H1 (cell line): Measurements from ENCODE around the gene ABHD12. TPM values are rescaled to one million over a fixed set of nuclear protein-coding genes. Genes with fewer than 3 reads are reported as not detected.

Source experiments
- CTCF ChIA-PET: fragments of 300-600 bp; sonication (Branson Sonifier 250); formaldehyde crosslinking; loops from one replicate; lab custom pipeline; 2021; ENCODE audit not compliant: partially characterized antibody; lab: Charles Lee
- POLR2A ChIA-PET: fragments of 300-600 bp; sonication (Branson Sonifier 250); formaldehyde crosslinking; loops from one replicate; lab custom pipeline; 2021; ENCODE audit warnings: inconsistent platforms; ENCODE audit not compliant: partially characterized antibody; lab: Charles Lee
- DNase-seq, 2 experiments: peaks; one replicate each; pipeline versions ENCODE4 v3.0.0 to v3.0.0-alpha.2; 2010 to 2022; ENCODE audit warnings: low spot score in 2 of 2, low read depth in 1 of 2, mixed read lengths in 1 of 2
- FAIRE-seq: peaks from 2 replicates; lab custom pipeline; 2011; peaks lifted over from hg19 to GRCh38; lab: Jason Lieb, UNC
- H2AFZ ChIP-seq: 2 replicates; pipeline ENCODE4 v1.8.1; 2012; ENCODE audit warnings: low read length, inconsistent platforms
- H2AK5ac ChIP-seq: 2 replicates; pipeline ENCODE4 v1.6.1; 2013; ENCODE audit warnings: low read depth, low read length
- H2BK120ac ChIP-seq: replicated peaks from 2 replicates; pipeline ENCODE3; 2013; ENCODE audit warnings: low read depth, low read length, inconsistent platforms
- H2BK12ac ChIP-seq: 2 replicates; pipeline ENCODE4 v1.6.1; 2013; ENCODE audit warnings: low read depth, low read length
- H2BK15ac ChIP-seq: 2 replicates; pipeline ENCODE4 v1.6.1; 2013; ENCODE audit warnings: low read length
- H2BK20ac ChIP-seq: 2 replicates; pipeline ENCODE4 v1.6.1; 2013; ENCODE audit warnings: low read length
- H2BK5ac ChIP-seq: 2 replicates; pipeline ENCODE4 v1.6.1; 2013; ENCODE audit warnings: low read depth, low read length
- H3K14ac ChIP-seq: 2 replicates; pipeline ENCODE4 v1.6.1; 2013; ENCODE audit warnings: inconsistent platforms; ENCODE audit not compliant: insufficient read length
- H3K18ac ChIP-seq: 2 replicates; pipeline ENCODE4 v1.6.1; 2013; ENCODE audit warnings: low read length; ENCODE audit errors: extremely low read depth
- H3K23ac ChIP-seq: 2 replicates; pipeline ENCODE4 v1.6.1; 2013; ENCODE audit warnings: inconsistent platforms; ENCODE audit not compliant: insufficient read length
- H3K23me2 ChIP-seq: 2 replicates; pipeline ENCODE4 v1.6.1; 2013; ENCODE audit warnings: low read depth, low read length
- H3K27ac ChIP-seq: 2 replicates; pipeline ENCODE4 v1.6.1; 2011; ENCODE audit warnings: low read depth, low read length, inconsistent platforms
- H3K27me3 ChIP-seq, 4 experiments: replicated peaks in 1 of 4; 1 replicate in 1 of 4; 2 replicates in 3 of 4; pipeline versions ENCODE4 v1.6.1 to v1.8.1; 2011 to 2013; ENCODE audit warnings: low read length in 3 of 4, mild to moderate bottlenecking in 3 of 4, inconsistent platforms in 2 of 4, mixed read lengths in 2 of 4, moderate library complexity in 1 of 4; ENCODE audit not compliant: control insufficient read depth in 3 of 4, insufficient read depth in 3 of 4; ENCODE audit errors: extremely low read depth in 1 of 4
- H3K36me3 ChIP-seq, 4 experiments: 2 replicates each; pipeline versions ENCODE4 v1.6.1 to v1.8.1; 2011 to 2013; ENCODE audit warnings: mild to moderate bottlenecking in 4 of 4, low read length in 3 of 4, moderate library complexity in 2 of 4, control low read depth in 1 of 4, inconsistent platforms in 1 of 4; ENCODE audit not compliant: insufficient read depth in 4 of 4, control insufficient read depth in 2 of 4
- H3K4ac ChIP-seq: replicated peaks from 2 replicates; pipeline ENCODE3; 2013; ENCODE audit warnings: low read length, low read depth, mixed read lengths, inconsistent platforms; ENCODE audit not compliant: insufficient read length
- H3K4me1 ChIP-seq, 4 experiments: replicated peaks in 1 of 4; 1 replicate in 1 of 4; 2 replicates in 3 of 4; pipeline versions ENCODE4 v1.6.1 to v1.8.1; 2011 to 2013; ENCODE audit warnings: low read length in 3 of 4, inconsistent platforms in 2 of 4, mixed read lengths in 1 of 4; ENCODE audit not compliant: insufficient read depth in 4 of 4, control insufficient read depth in 3 of 4
- H3K4me2 ChIP-seq, 2 experiments: 2 replicates each; pipeline versions ENCODE4 v1.6.1 to v1.8.1; 2011 to 2013; ENCODE audit warnings: low read depth in 2 of 2, low read length in 2 of 2, control low read depth in 1 of 2, inconsistent platforms in 1 of 2, mild to moderate bottlenecking in 1 of 2; ENCODE audit not compliant: insufficient read depth in 1 of 2
- H3K4me3 ChIP-seq, 4 experiments: fragments of 200-600, 300-600 bp in 1 of 4; sonication (generic), shearing (Covaris generic), sonication (Bioruptor Twin) in 1 of 4; 2 replicates each; pipeline versions ENCODE4 v1.5.1 to v1.8.1; 2011 to 2016; ENCODE audit warnings: low read length in 4 of 4, low read depth in 3 of 4, control low read depth in 2 of 4, inconsistent platforms in 2 of 4, mild to moderate bottlenecking in 2 of 4, mixed read lengths in 1 of 4, moderate library complexity in 1 of 4; ENCODE audit not compliant: insufficient read depth in 2 of 4; ENCODE audit errors: extremely low read depth in 1 of 4
- H3K56ac ChIP-seq: replicated peaks from 2 replicates; pipeline ENCODE3; 2013; ENCODE audit warnings: low read depth, mild to moderate bottlenecking, mixed read lengths, low read length, inconsistent platforms; ENCODE audit not compliant: insufficient read length
- H3K79me1 ChIP-seq: 2 replicates; pipeline ENCODE4 v1.6.1; 2013; ENCODE audit warnings: low read depth, low read length, control low read depth
- H3K79me2 ChIP-seq, 2 experiments: 2 replicates each; pipeline versions ENCODE4 v1.6.1 to v1.8.1; 2012 to 2013; ENCODE audit warnings: low read length in 2 of 2, mild to moderate bottlenecking in 2 of 2, inconsistent platforms in 1 of 2; ENCODE audit not compliant: insufficient read depth in 2 of 2, control insufficient read depth in 1 of 2
- H3K9ac ChIP-seq, 4 experiments: replicated peaks in 1 of 4; 1 replicate in 1 of 4; 2 replicates in 3 of 4; pipeline versions ENCODE4 v1.6.1 to v1.8.1; 2011 to 2013; ENCODE audit warnings: low read depth in 3 of 4, low read length in 3 of 4, control low read depth in 2 of 4, mild to moderate bottlenecking in 2 of 4, moderate library complexity in 2 of 4, inconsistent platforms in 1 of 4; ENCODE audit errors: extremely low read depth in 1 of 4
- H3K9me3 ChIP-seq, 2 experiments: 2 replicates each; pipeline versions ENCODE4 v1.6.1 to v1.8.1; 2012 to 2013; ENCODE audit warnings: mild to moderate bottlenecking in 2 of 2, moderate library complexity in 2 of 2, control low read depth in 1 of 2, inconsistent platforms in 1 of 2, low read depth in 1 of 2, low read length in 1 of 2, mixed read lengths in 1 of 2; ENCODE audit not compliant: insufficient read depth in 2 of 2
- H4K20me1 ChIP-seq, 2 experiments: replicated peaks in 1 of 2; 2 replicates each; pipeline versions ENCODE3 to v1.8.1; 2011 to 2013; ENCODE audit warnings: inconsistent platforms in 2 of 2, low read length in 2 of 2, mild to moderate bottlenecking in 1 of 2; ENCODE audit not compliant: insufficient read depth in 2 of 2, control insufficient read depth in 1 of 2
- H4K5ac ChIP-seq: 2 replicates; pipeline ENCODE4 v1.6.1; 2013; ENCODE audit warnings: low read length, low read depth, mixed read lengths, inconsistent platforms; ENCODE audit not compliant: insufficient read length
- H4K8ac ChIP-seq: 2 replicates; pipeline ENCODE4 v1.8.0; 2013; ENCODE audit warnings: mild to moderate bottlenecking, moderate library complexity, low read length, inconsistent platforms; ENCODE audit not compliant: insufficient read depth; ENCODE audit errors: extremely low read depth
- H4K91ac ChIP-seq: replicated peaks from 2 replicates; pipeline ENCODE3; 2013; ENCODE audit warnings: low read length, mixed read lengths, inconsistent platforms; ENCODE audit not compliant: insufficient read length
- HDAC2 ChIP-seq, 2 experiments: fragments of 300-600 bp in 1 of 2; sonication (generic) in 1 of 2; IDR thresholded peaks; 2 replicates each; pipeline ENCODE4 v1.6.1; 2011 to 2012; ENCODE audit warnings: low read depth in 2 of 2, low read length in 2 of 2, mild to moderate bottlenecking in 2 of 2, moderate library complexity in 2 of 2, borderline replicate concordance in 1 of 2, inconsistent platforms in 1 of 2
- JUN ChIP-seq: IDR thresholded peaks from 2 replicates; pipeline ENCODE4 v1.6.1; 2011; ENCODE audit warnings: low read depth, mild to moderate bottlenecking, improper control_type of control experiment, low read length
- RBBP5 ChIP-seq: IDR thresholded peaks from 2 replicates; pipeline ENCODE4 v1.7.1; 2012; ENCODE audit warnings: low read depth, mild to moderate bottlenecking, inconsistent platforms, low read length, moderate library complexity, borderline replicate concordance
- RFX5 ChIP-seq: IDR thresholded peaks from 2 replicates; pipeline ENCODE4 v1.6.1; 2011; ENCODE audit warnings: low read depth, low read length, improper control_type of control experiment, borderline replicate concordance
- SIRT6 ChIP-seq: IDR thresholded peaks from one replicate; pipeline ENCODE4 v1.7.1; 2012; ENCODE audit warnings: low read length, inconsistent platforms
- SRF ChIP-seq: IDR thresholded peaks from 2 replicates; pipeline ENCODE4 v1.6.1; 2011; ENCODE audit warnings: mild to moderate bottlenecking, low read depth, low read length, moderate library complexity
- YY1 ChIP-seq: IDR thresholded peaks from 2 replicates; pipeline ENCODE4 v1.6.1; 2011; ENCODE audit warnings: low read depth, mild to moderate bottlenecking, low read length
- WGBS, 2 experiments: shearing (Covaris generic) in 1 of 2; methylation state at CpG; one replicate each; pipeline versions ENCODE4 v1.1.6 to v1.1.7; 2013 to 2015; ENCODE audit warnings: low lambda C conversion rate in 2 of 2, mixed read lengths in 2 of 2, inconsistent platforms in 1 of 2, low coverage in 1 of 2, missing lambda C conversion rate in 1 of 2; ENCODE audit not compliant: insufficient replicate concordance in 2 of 2, insufficient coverage in 1 of 2, insufficient read length in 1 of 2; ENCODE audit errors: extremely low coverage in 1 of 2, missing lambda C conversion rate in 1 of 2; 5-methylcytosine and 5-hydroxymethylcytosine counted together
- polyA plus RNA-seq, 7 experiments: library from polyadenylated mRNA; depleted of rRNA in 3 of 7; stranded (reverse) in 5 of 7; unstranded in 2 of 7; fragments of >200 nt in 5 of 7; fragments of 200-250 nt in 2 of 7; gene quantifications; 1 replicate in 5 of 7; 2 replicates in 1 of 7; 4 replicates in 1 of 7; pipeline versions ENCODE4 v1.2.1 to v1.2.3, GENCODE V29; 2011 to 2013; ENCODE audit warnings: missing spikeins in 2 of 7, mixed read lengths in 2 of 7
- total RNA-seq: library from RNA; stranded (reverse); fragmentation: NEBNext Ultra II Directional; extraction: Animal tissue kit (Norgen Biotek cat#: 25700); gene quantifications from 2 replicates; pipeline ENCODE4 v1.2.1, GENCODE V29; 2021
- TF ChIP-seq, protein P1 (sequence below), 3 experiments: IDR thresholded peaks; 1 replicate in 2 of 3; 2 replicates in 1 of 3; pipeline versions ENCODE4 v1.5.1 to v1.6.1; 2011; ENCODE audit warnings: low read length in 3 of 3, mild to moderate bottlenecking in 3 of 3, inconsistent platforms in 2 of 3, low read depth in 1 of 3, moderate library complexity in 1 of 3; ENCODE audit not compliant: insufficient read depth in 1 of 3; ENCODE audit errors: control extremely low read depth in 1 of 3

The ABHD12 gene
- total and polyA plus RNA-seq, 2 of the 8 experiments (the other 6 are each of a cell fraction or from before 2014, with no cell fraction given), result 31.3 to 59.5 TPM

DNA sequence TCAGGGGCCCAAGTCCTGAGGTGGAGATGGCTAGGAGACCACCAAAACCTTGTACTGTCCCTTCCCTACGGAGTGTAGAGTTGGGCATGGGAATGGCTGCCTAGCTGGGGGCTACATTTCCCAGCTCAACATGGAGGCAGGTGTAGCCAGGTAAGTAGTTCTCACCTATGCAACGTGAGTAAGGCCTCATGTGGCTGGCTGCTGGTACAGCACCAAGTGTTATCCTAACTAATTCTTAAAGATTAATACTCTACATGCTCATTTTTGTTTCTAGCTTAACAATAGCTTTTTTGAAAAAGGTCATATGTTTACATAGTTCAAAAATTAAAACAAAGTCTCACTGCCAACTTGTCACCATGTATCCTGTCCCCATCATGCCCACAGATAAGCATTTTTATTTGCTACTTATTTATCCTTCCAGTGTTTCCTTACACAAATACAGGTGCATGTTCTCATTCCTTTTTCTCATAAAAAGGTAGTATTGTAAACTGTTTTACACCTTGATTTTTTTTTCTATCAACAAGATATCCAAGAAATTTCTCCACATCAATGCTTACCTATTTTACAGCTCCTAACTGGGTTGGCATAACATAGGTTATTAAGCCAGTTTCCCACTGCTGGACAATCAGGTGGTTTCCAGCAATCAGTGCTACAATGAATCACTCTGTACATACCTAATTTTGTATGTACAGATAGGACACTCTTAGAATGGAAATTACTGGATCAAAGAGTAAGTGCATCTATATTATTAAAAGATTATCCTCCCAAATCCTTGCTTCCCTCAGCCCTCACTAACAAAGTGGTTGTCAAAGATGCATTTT, 25.5 kb downstream of the ABHD12 start:
- Histone ChIP-seq H4K8ac (no peak overlapping the region), H3K23me2 (no peaks in the 10 kb centered on the region), H3K4me2 (no peak overlapping the region), H3K14ac (no peak overlapping the region), H3K4me3 (no peak overlapping the region), H3K79me2 (peaks cover 0 to 83% of the 10 kb centered on the region in 2 experiments; a peak in 3 of 4 replicates), H3K9me3 (peaks cover 0 to 5% of the 10 kb centered on the region in 2 experiments; a peak in 1 of 4 replicates), H2BK12ac (no peak overlapping the region; the same call in 1 of the 2 replicates), H4K20me1 (peaks cover 0 to 2% of the 10 kb centered on the region in 2 experiments), H2BK20ac (no peak overlapping the region), H2AFZ (no peak overlapping the region), H3K23ac (no peak overlapping the region), H3K79me1 (no peaks in the 10 kb centered on the region; the same call in none of the 2 replicates), H2BK120ac (no peak overlapping the region), H2AK5ac (no peak overlapping the region), H2BK15ac (no peak overlapping the region), H3K18ac (no peak overlapping the region), H3K4me1 (peaks cover 0 to 2% (median 1%) of the 10 kb centered on the region in 4 experiments; a peak in 6 of 7 replicates), H3K4ac (no peak overlapping the region), H2BK5ac (no peak overlapping the region), H3K27ac (no peak overlapping the region), H4K91ac (peak overlapping the region; percentile 8), H3K27me3 (no peaks in the 10 kb centered on the region), H3K56ac (no peak overlapping the region), H4K5ac (no peak overlapping the region), H3K9ac (no peak overlapping the region), H3K36me3 (no peaks in the 10 kb centered on the region)
- no peak for DNase-seq
- CTCF ChIA-PET, result interaction anchor here (0.6 to 1.3 kb wide), 8 partner anchors 28 to 69 kb away, joined by 3 to 6 read pairs (median 3); no protein-coding TSS in a partner anchor
- POLR2A ChIA-PET, result no interaction called here
- FAIRE-seq, result no peak
- 71% methylated on average over 2 of the region's 2 CpGs; no CpG with 5 or more reads in 1 of the 2 experiments for WGBS, 2 experiments
- TF ChIP-seq SRF (no peak), YY1 (peak; percentile 36; the same call in 1 of the 2 replicates), HDAC2 (IDR thresholded peaks at IDR 0.05; ENCODE audit: borderline replicate concordance in 1 of 2, low read depth in 2 of 2, low read length in 2 of 2) (no peak), RFX5 (no peak), SIRT6 (no peak), RBBP5 (no peak), JUN (no peak)
- TF ChIP-seq, protein P1, sequence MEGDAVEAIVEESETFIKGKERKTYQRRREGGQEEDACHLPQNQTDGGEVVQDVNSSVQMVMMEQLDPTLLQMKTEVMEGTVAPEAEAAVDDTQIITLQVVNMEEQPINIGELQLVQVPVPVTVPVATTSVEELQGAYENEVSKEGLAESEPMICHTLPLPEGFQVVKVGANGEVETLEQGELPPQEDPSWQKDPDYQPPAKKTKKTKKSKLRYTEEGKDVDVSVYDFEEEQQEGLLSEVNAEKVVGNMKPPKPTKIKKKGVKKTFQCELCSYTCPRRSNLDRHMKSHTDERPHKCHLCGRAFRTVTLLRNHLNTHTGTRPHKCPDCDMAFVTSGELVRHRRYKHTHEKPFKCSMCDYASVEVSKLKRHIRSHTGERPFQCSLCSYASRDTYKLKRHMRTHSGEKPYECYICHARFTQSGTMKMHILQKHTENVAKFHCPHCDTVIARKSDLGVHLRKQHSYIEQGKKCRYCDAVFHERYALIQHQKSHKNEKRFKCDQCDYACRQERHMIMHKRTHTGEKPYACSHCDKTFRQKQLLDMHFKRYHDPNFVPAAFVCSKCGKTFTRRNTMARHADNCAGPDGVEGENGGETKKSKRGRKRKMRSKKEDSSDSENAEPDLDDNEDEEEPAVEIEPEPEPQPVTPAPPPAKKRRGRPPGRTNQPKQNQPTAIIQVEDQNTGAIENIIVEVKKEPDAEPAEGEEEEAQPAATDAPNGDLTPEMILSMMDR (IDR thresholded peaks at IDR 0.05; ENCODE audit: control extremely low read depth in 1 of 3, insufficient read depth in 1 of 3, low read depth in 1 of 3, low read length in 3 of 3), result peak in 1 of 3 experiments; percentile 22; a peak in 1 of 4 replicates
